NCI-H446 (cell line): ENCODE data around the gene SFXN5.

Source experiments
- DNase-seq, 2 experiments: peaks; one replicate each; lab custom pipeline; 2025; lab: John Stamatoyannopoulos, UW

The SFXN5 gene

GRCh38 chr2:73018188-73018825 lies 53.2 kb downstream of the SFXN5 start:
- DNase-seq, result no peak

- no peak for DNase-seq
These were observed 57.6 kb downstream of the SFXN5 start for GRCh38 chr2:73013936-73014335.

GRCh38 chr2:73009177-73009839 lies 62.2 kb downstream of the SFXN5 start:
- DNase-seq, result no peak

GRCh38 chr2:73008766-73009135 lies 62.8 kb downstream of the SFXN5 start:
- no peak for DNase-seq

- DNase-seq, result no peak
These were observed 63.3 kb downstream of the SFXN5 start for GRCh38 chr2:73007991-73008765.

GRCh38 chr2:73006969-73007710 lies 64.4 kb downstream of the SFXN5 start:
- no peak for DNase-seq

- DNase-seq, result no peak
These were observed 66.5 kb downstream of the SFXN5 start for GRCh38 chr2:73004889-73005596.

GRCh38 chr2:73004466-73004865 lies 67.0 kb downstream of the SFXN5 start:
- DNase-seq, result no peak

GRCh38 chr2:73003027-73003426 lies 68.5 kb downstream of the SFXN5 start:
- no peak for DNase-seq

GRCh38 chr2:73000808-73001570 lies 70.5 kb downstream of the SFXN5 start:
- DNase-seq, result no peak

GRCh38 chr2:72999729-73000725 lies 71.5 kb downstream of the SFXN5 start:
- DNase-seq, result no peak

- DNase-seq, result no peak
These were observed 72.8 kb downstream of the SFXN5 start for GRCh38 chr2:72998724-72999123.

GRCh38 chr2:72998234-72998651 lies 73.3 kb downstream of the SFXN5 start:
- DNase-seq, result no peak

GRCh38 chr2:72996117-72996502 lies 75.4 kb downstream of the SFXN5 start:
- DNase-seq, result no peak

- DNase-seq, result no peak
These were observed 75.9 kb downstream of the SFXN5 start for GRCh38 chr2:72995430-72996116.

GRCh38 chr2:72994991-72995380 lies 76.5 kb downstream of the SFXN5 start:
- DNase-seq, result no peak

- DNase-seq, result no peak
These were observed 77.1 kb downstream of the SFXN5 start for GRCh38 chr2:72994282-72994990.

GRCh38 chr2:72993933-72994280 lies 77.6 kb downstream of the SFXN5 start:
- no peak for DNase-seq
